AG08395 (cell line): Measurements from ENCODE around the gene CDH2.
A peak's percentile ranks its signal among the peaks of the same experiment; 100 is the strongest.

Experiments
- DNase-seq: peaks from one replicate; pipeline ENCODE4 v3.0.0; 2012; ENCODE audit warnings: mixed read lengths, low spot score

CDH2 gene

DNA sequence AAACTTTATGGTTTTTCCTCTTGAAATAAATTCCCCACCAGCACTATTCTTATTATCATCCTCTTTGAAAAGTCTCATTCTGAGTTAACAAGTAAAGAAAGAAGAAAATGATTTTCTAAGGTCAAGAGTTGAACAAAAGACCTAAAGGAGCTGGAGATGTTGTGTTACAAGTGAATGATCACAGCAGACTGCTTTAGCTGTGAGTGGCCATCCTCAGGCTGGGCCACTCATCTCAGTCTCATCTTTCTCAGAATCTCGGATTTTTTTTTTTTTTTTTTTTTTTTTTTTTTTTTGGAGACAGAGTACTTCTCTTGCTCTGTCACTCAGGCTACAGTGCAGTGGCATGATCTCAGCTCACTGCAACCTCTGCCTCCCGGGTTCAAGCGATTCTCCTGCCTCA lies 133.3 kb downstream of the CDH2 start:
- no peak for DNase-seq

DNA sequence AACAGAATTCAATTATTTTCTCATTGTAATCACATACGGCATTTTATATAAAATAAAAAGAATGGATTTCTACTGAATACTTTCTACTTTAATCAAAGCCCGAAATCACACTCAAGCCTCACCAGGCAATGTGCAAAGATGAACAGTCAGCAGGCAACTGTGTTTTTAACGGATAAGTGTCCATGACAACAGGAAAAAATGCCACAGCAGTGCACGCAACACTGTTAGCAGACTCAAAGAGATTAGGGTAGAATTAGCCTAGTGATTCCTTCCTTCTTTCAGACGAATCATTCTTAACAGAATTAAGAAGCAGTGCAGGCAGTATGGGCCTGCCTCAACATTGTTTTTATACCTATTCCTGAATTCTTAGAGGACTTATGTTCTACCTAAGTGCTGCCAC lies 135.6 kb downstream of the CDH2 start:
- DNase-seq, result peak; percentile 61

DNA sequence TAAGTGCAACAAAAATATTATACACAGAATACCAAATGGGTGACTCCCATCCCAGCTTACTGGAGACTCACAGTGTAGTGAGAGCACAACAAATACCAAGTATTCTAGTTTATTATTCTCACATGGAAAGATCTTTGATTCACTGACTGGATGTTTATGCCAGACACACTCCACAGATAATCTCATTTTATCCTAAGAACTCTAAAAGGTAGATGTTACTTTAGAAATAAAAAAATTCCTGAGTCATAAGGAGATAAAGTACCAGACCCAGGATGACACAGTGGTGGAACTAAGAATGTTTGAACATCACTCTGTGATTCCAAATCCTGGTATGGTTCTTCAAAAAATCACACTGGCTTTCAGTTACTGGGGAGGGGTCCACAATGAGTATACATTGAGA lies 136.2 kb downstream of the CDH2 start:
- DNase-seq, result no peak

DNA sequence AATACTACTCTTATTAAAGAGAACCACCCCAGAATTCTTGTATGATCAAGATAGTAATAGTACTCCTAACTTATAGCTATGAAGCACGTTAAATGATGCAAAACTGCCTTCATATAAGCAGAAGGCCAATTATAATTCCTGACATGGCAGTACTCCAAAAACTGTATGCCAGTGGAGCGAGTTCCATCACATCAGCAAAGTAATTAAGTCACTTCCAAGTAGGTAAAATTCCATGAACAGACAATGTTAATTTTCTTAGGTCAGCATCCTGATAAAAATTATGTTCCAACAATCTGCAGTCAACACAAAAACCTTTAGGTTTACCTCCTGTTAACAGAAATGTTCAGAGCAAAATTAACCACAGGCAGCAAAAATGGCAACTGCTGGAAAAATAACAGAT lies 136.7 kb downstream of the CDH2 start:
- DNase-seq, result no peak

DNA sequence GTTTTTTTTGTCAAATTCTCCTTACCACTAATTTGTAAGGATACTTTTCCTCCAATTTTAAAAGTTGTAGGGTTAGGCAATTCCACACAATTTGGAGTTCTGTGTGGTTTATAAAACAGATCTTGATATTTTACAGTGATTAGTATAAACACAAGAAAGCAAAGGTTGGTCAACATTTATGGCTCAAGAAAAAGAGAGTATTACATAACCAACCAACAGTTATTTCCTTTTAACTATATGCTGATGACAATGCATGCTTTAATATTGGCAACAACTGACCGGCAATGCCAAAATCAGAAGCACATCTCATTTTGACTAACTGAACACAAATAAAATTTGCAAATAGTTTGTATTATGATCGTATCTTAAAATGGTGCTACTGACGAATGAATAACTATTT lies 137.2 kb downstream of the CDH2 start:
- no peak for DNase-seq

DNA sequence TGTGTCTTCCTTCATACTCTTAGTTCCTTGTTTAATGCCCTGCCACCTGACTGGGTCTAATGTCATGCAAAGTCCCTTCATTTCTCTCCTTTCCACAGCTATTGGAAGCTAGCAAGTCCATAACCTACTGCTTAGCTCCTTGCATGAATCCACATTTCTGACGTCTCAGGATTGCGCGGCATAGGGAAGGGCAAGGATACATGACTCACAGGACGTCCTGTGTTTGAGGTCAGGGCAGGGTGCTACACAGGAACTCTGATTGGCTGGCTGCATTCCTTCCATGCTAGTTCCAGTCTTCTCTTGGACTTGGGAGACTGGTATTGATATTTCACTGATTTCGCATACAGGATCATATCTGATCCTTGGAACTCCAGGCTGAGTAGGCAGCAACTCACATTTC lies 137.9 kb downstream of the CDH2 start:
- DNase-seq, result no peak

DNA sequence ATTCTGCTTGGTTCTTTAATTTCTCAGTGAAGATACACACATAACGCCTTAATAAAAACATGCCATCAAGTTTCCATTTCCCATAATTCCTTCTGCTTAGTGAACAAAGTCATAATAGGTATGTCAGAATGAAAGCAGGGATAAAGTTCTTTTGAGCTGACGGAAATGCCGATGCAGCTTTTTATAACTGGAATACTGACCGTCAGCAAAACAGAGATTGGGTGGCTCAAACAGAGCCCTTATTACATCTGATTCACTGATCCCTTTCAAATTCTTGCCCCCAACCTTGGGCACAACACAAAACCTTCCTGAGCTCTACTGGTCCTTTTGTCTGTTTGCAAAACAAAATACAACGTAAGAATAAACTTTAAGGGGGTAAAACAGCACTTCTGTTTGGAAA lies 140.4 kb downstream of the CDH2 start:
- no peak for DNase-seq

DNA sequence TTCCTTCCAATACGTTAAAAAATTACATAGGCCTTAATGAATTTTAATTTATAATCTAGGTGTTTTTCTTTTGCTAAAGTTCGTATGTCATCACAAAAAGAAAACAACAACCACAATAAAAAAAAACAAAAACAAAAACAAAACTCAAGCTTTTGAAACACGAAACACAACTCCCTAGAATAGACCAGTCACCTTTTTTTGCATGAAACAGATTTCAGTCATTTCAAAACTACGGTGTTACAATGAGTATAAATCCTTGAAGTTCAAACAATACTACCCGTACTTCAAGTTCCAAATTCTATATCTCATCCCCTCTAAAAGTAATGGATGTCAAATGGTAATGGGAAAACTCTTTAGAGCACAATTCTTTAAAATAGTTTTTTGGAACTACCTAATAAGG lies 142.4 kb downstream of the CDH2 start:
- no peak for DNase-seq

DNA sequence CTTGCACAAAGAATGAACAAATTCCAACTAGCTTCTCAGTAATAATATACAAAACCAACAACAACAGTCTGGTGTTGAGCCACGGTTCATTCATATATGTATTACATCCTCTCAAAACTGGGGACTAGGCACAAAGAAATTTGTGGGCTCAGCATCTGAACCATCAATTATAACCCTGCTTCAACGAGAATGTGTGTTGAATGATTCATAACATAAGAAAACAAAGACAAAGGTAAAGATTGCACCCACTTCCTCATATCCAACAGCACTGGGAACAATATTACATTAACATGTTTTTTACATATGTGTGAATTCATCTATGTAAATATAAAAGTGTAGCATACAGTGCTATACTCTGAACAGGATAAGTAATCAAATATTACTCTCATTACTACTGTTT lies 144.8 kb downstream of the CDH2 start:
- no peak for DNase-seq

DNA sequence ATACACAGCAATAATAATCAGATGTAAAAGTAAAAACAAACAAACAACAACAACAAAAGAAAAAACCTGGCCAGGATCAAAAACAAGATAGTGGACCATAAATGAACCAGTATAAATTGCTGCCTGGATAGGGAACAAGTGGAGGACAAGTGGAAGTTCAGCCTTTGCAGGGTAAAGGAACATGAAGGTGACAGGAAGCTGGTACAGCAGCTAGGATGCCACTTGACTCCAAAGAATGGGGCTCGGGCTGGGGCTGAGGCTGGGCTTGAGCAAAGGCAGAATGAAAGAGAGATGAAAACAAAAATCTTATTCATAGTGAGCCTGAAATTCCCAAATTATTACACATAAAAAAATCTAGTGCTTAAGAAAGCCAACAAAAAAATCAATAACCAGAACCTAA lies 146.5 kb downstream of the CDH2 start:
- DNase-seq, result no peak

DNA sequence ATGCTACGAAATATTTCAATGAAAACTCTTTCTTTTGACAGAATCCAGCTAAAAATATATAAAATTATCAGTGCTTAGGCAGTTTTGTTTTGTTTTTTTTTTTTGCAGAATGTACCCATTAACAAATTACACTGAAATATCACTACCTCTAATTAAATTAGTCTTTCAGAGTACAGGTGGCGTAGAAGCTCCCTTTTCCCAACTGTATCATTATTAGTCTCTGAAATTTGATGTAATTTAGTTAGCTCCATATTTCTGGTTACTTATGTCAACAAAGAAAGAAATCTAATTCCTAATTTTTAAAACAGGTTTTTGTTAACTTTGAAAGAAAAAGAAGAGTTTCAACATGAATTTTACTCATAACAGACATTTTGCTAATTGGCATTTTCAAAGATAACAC lies 149.2 kb downstream of the CDH2 start:
- DNase-seq, result no peak

DNA sequence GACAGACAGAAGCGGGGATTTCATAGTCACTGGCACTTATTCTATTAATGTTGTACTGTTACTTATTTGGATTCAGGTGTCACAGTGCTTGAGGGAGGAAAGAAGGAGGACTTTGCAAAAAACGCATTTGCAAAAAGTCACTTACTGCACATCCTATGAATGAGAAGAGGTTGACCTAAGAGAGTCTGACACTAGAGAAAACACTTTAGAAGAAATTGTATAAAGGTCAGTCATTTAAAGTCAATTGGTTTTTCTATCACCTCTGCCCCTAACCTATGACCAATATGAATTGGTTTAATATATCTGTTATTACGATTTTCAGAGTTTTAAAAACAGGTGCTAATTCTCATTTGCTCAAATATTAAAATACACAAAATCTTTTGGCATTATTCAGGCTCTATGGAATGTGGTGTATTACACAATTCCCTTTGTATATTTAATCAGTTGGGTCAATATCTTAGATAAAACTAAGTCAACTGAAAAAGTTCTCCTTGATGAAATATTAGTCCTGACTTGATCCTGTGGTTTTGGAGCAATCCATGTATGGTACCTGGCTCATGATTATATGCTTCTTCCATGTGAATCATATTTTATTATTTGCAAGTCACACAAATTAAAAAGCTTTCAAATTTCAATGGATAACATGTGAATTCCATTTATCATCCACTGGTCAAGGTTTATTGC lies 157.4 kb downstream of the CDH2 start:
- no peak for DNase-seq

DNA sequence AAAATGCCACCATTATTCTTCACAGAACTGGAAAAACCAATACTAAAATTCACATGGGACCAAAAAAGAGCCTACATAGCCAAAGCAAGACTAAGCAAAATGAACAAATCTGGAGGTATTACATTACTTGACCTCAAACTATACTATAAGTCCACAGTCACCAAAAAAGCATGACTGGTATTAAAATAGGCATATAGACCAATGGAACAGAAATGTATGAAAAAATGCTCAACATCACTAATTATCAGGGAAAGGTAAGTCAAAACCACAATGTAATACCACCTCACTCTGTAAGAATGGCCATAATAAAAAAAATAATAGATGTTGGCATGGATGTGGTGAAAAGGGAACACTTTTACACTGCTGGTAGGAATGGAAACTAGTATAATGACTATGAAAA lies 158.6 kb downstream of the CDH2 start:
- no peak for DNase-seq

DNA sequence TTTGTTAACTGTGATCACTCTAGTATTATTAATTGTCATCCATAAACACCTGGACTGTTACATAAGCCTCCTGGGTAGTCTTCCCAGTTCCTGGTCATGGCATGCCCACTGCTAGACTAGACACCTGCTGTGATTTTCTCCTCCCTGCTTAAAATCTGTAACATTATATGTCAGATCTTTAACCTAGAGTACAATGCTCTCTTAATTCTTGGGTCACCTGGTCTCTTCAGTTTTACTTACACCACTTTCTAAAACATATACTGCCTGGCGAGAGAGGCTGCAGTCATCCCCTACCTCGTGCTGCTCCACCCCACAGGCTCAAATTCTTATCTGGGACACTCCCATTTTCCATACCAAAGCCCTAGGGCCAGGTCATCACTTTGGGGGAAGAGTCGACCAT lies 161.3 kb downstream of the CDH2 start:
- DNase-seq, result no peak

DNA sequence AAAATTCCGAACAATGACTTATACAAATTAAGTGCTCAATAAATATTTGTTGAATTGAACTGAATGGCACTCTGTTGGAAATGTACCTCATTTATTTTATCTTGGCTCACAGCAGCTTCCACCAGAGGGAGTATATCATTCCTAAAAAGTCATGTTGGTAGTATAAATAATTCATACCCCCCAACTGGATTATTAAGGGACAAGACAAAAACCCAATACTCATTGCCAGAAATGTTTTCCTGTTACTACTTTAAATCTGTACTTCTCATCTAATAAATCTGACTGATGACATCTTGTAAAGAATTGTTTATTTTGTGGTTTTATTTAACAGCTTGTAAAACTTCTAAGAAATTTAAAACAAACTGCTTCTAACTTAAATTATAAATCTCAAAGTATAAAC lies 163.9 kb downstream of the CDH2 start:
- DNase-seq, result peak; percentile 5

DNA sequence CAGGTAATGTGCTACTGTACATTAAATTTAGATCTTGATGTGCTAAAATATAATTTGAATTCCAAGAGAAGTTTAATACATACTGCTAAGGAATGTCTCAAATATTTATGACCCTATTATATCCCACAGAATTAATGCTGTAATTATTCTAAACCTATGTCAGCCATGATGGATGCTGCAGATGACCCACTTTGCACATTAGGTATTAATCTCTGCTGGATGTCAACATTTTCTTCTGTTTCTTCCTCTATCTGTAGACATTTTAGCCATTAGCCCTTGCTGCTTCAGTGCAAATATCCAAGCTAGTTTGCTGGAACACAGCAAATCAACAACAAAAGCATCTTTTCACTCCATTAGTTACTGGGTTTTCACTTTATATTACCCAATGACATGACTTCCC lies 164.6 kb downstream of the CDH2 start:
- DNase-seq, result no peak

DNA sequence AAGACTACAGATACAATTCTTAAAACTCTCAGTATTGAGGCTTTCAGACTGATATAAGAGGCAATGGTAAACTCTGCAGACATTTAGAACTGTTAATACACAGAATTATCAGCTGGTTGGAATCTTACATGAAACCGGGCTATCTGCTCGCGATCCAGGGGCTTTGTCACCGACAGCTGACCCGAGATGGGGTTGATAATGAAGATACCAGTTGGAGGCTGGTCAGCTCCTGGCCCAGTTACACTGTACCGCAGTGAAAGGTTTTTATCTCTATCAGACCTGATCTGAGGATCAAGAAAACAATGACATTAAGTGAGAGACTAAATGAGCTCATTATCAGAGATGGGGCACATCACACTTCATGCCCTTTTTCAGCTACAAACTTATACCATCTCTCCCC lies 167.3 kb downstream of the CDH2 start:
- no peak for DNase-seq

DNA sequence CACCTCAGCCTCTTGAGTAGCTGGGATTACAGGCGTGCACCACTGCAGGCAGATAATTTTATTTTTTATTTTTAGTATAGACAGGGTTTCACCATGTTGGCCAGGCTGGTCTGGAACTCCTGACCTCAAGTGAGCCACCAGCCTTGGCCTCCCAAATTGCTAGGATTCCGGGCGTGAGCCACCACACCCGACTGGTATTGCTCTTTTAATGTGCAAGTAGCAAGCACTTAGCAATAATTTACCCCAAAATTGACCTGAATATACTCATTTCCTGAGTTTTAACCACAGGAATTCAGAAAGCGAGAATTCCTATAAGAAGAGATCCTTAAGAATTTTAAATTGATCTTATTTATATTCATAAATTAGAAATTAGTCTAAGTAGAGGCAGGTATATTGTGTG lies 169.1 kb downstream of the CDH2 start:
- DNase-seq, result no peak

DNA sequence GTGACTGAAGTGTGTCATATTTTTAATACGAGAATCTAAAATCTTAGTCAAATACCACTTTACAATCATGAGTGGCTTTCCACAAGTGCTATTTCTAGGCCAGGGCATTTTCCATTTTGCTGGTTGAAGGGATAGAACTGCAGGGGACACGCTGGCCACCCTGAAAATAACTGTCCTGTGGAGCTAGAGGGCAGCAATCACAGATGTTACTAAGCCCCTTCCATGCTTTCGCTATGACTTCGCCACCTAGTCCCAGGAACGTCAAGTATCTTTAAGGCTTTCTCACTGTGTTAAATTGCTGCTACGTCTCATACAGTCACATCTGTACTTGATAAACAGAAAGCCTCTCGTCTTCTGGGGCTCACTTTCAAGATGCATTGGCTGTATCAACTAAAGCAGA lies 171.8 kb downstream of the CDH2 start:
- no peak for DNase-seq

DNA sequence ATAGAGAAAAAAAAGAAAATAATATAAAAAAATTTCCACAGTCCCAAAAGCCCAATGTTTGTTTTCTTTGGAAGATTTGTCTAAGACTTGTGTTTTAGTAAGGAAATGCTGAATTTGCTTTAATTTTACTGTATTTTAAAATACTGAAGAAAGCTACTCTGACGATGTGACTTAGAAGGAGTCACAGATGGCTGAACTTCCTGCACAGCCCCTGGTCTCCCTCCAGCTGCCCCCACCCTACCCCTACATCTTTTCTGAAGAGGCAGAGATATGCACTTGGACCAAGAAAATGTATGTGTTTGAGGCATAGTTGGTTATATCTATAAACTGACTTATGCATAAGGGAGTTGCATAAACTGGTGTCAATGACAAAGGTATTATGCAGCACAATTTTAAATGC lies 172.3 kb downstream of the CDH2 start:
- DNase-seq, result no peak

DNA sequence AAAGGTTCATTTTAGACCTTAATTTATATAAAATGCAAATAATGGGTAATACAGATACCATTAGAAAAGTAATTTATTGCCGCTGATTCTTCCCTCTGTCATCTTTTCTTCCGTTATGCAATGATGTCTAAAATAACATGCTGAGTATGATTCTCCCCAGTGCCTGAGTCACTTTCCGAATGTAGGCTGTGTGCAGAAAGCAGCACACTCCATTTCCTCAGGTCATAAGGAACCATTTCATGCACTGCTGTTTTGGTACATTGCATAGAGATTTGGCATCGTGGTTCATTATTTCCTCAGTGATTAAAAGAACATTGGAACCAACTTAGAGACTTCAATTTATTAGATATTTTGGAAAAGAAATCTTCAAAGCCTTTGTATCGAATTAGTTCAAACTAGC lies 173.5 kb downstream of the CDH2 start:
- DNase-seq, result peak; percentile 28

DNA sequence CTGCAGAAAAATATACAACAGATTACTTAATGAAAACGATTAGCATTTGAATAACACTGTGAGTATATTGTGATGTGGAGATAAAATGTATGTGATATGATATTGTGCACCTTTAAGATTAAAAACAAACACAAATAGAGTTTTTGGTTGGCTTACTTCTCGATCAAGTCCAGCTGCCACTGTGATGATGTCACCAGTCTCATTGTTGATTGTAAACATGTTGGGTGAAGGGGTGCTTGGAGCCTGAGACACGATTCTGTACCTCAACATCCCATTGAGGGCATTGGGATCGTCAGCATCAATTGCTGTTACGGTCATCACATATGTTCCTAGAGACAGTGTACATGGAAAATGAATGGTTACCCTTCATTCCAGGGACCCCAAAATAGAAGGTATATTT lies 174.1 kb downstream of the CDH2 start:
- DNase-seq, result no peak

DNA sequence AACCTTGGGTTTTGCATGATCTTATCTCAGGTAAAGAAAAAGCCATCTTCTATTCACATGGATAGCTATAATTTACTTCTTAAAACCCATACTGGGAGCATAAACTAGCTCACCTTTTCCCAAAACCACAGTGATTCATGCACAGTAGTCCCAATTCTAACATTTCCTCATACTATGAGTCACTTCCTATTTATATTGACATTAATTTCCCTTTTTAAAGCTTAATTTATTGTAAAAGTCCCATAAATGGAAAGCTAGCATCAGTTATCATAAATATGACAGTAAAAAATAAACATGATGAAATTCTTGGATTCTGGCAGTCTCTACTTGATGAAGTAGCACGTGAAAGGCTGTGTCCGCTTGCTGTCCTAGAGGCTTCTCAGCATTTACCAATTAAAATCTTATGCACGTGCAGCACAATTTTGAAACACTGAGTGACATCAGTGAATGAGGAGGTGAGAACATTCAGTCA lies 180.1 kb downstream of the CDH2 start:
- peak; percentile 31 for DNase-seq

DNA sequence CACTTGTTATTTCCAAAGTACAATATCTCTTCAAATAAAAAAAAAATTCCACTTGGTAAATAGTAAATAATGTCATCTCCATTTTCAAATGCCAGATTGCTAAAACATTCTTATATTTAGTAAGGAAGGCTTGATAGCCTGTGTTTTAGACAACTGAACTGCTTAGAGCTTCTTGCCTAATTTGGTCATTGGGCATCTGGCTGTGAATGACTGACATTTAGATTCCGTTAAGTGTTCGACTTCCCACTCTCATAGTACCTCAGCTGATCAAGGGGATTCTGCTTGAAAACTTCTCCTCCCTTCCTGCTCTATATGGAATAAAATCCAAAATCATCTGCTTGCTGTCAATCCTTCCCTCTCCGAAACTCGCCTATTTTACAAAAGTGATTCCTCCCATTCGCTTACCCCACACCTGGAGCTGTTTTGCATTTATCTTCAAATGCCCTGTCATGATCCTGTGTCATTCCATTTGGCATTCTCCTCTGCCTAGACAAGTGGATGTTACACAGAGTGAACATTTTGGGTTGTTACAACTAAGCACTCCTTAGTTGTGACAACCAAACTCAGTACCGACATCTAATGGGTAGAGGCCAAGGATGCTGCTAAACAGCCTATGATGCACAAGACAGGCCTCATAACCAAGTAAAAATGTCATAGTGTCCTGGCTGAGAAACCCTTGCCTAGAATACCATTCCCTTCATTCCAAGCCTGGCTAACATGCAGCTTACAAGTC lies 181.0 kb downstream of the CDH2 start:
- DNase-seq, result no peak
